Endothelial cell (in vitro differentiated cells): ENCODE results near the gene ZNF580. TPM values are rescaled to one million over a fixed set of nuclear protein-coding genes. Genes with fewer than 3 reads are reported as not detected.
A peak's percentile ranks its signal among the peaks of the same experiment; 100 is the strongest.

Source experiments
- DNase-seq: peaks from one replicate; pipeline ENCODE4 v3.0.0; 2021; ENCODE audit warnings: low spot score
- H3K27ac Mint-ChIP-seq: one replicate; pipeline ENCODE4 v1.8.0; 2021; ENCODE audit warnings: mixed read lengths, inconsistent platforms; ENCODE audit not compliant: unreplicated experiment
- H3K27me3 Mint-ChIP-seq: one replicate; pipeline ENCODE4 v1.8.0; 2021; ENCODE audit warnings: mild to moderate bottlenecking, moderate library complexity, mixed read lengths, inconsistent platforms; ENCODE audit not compliant: unreplicated experiment
- H3K36me3 Mint-ChIP-seq: one replicate; pipeline ENCODE4 v1.8.0; 2021; ENCODE audit warnings: mild to moderate bottlenecking, low read depth, mixed read lengths, inconsistent platforms; ENCODE audit not compliant: unreplicated experiment
- H3K4me1 Mint-ChIP-seq: one replicate; pipeline ENCODE4 v1.8.0; 2021; ENCODE audit warnings: mild to moderate bottlenecking, mixed read lengths, inconsistent platforms; ENCODE audit not compliant: unreplicated experiment
- H3K4me3 Mint-ChIP-seq: one replicate; pipeline ENCODE4 v1.8.0; 2021; ENCODE audit warnings: mild to moderate bottlenecking, mixed read lengths, inconsistent platforms; ENCODE audit not compliant: unreplicated experiment
- H3K9me3 Mint-ChIP-seq: one replicate; pipeline ENCODE4 v1.8.0; 2021; ENCODE audit warnings: mixed read lengths, inconsistent platforms; ENCODE audit not compliant: unreplicated experiment
- total RNA-seq: library from RNA; stranded (reverse); fragmentation: NEBNext Ultra II Directional; extraction: Animal tissue kit (Norgen Biotek cat#: 25700); gene quantifications from one replicate; pipeline ENCODE4 v1.2.1, GENCODE V29; 2021; ENCODE audit not compliant: unreplicated experiment
- TF ChIP-seq, protein P1 (sequence below): fragments of 200-600 bp; sonication (generic); IDR thresholded peaks from one replicate; pipeline ENCODE4 v1.5.0; 2021; ENCODE audit warnings: antibody characterized with exemption; ENCODE audit not compliant: unreplicated experiment

Gene ZNF580
- total RNA-seq, 1 donor from 2014 or later: 34.0 TPM

DNA sequence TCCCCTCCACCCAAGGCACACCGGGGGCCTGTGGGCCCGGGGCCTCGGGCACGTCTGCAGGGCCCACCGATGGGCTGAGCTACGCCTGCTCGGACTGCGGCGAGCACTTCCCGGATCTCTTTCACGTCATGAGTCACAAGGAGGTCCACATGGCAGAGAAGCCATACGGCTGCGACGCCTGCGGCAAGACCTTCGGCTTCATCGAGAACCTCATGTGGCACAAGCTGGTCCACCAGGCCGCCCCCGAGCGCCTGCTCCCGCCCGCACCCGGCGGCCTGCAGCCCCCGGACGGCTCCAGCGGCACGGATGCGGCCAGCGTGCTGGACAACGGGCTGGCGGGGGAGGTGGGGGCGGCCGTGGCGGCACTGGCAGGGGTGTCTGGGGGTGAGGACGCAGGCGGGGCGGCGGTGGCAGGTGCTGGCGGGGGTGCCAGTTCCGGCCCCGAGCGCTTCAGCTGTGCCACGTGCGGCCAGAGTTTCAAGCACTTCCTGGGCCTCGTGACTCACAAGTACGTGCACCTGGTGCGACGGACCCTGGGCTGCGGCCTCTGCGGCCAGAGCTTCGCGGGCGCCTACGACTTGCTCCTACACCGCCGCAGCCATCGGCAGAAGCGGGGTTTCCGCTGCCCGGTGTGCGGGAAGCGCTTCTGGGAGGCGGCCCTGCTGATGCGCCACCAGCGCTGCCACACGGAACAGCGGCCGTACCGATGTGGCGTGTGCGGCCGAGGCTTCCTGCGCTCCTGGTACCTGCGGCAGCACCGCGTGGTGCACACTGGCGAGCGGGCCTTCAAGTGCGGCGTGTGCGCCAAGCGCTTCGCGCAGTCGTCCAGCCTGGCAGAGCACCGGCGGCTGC is 25.0 kb upstream of the ZNF580 start:
- H3K9me3 Mint-ChIP-seq: no peaks in the 10 kb centered on the region
- H3K27ac Mint-ChIP-seq: no peak overlapping the region
- H3K36me3 Mint-ChIP-seq: peaks cover 18% of the 10 kb centered on the region
- no peak overlapping the region for H3K4me3 Mint-ChIP-seq
- H3K4me1 Mint-ChIP-seq: no peaks in the 10 kb centered on the region
- TF ChIP-seq, protein P1, sequence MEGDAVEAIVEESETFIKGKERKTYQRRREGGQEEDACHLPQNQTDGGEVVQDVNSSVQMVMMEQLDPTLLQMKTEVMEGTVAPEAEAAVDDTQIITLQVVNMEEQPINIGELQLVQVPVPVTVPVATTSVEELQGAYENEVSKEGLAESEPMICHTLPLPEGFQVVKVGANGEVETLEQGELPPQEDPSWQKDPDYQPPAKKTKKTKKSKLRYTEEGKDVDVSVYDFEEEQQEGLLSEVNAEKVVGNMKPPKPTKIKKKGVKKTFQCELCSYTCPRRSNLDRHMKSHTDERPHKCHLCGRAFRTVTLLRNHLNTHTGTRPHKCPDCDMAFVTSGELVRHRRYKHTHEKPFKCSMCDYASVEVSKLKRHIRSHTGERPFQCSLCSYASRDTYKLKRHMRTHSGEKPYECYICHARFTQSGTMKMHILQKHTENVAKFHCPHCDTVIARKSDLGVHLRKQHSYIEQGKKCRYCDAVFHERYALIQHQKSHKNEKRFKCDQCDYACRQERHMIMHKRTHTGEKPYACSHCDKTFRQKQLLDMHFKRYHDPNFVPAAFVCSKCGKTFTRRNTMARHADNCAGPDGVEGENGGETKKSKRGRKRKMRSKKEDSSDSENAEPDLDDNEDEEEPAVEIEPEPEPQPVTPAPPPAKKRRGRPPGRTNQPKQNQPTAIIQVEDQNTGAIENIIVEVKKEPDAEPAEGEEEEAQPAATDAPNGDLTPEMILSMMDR: no peak
- peaks cover 13% of the 10 kb centered on the region for H3K27me3 Mint-ChIP-seq
- DNase-seq: no peak

DNA sequence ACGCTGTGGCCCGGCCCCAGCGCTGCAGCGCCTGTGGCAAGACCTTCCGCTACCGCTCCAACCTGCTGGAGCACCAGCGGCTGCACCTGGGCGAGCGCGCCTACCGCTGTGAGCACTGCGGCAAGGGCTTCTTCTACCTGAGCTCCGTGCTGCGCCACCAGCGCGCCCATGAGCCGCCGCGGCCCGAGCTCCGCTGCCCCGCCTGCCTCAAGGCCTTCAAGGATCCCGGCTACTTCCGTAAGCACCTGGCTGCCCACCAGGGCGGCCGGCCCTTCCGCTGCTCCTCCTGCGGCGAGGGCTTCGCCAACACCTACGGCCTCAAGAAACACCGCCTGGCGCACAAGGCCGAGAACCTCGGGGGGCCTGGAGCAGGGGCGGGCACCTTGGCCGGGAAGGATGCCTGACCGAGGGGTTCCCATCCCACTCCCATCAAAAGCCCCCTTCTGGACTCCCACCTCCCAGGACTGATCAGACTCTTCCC is 24.4 kb upstream of the ZNF580 start:
- Mint-ChIP-seq H3K27ac (no peak overlapping the region), H3K9me3 (no peaks in the 10 kb centered on the region), H3K36me3 (peaks cover 15% of the 10 kb centered on the region)

DNA sequence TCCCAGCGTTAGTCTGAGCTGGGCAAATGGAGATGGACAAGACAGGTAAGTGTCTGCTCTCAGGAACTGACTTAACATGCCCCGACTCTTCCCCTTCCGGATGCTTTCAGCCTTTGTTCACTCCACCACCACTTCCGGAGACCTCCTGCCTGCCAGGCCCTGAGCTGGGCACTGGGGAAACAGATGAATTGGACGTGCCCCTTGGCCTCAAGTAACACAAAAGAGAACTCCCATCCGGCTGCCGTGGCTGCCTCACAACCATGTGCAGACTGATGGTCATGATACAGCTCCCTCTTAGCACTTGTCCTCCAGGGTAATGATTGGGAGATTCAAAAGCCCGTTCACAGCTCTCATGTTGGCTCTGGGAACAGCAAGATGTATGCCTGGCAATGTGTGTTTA is 23.4 kb upstream of the ZNF580 start:
- no peak for DNase-seq
- no peaks in the 10 kb centered on the region for H3K9me3 Mint-ChIP-seq
- peaks cover 13% of the 10 kb centered on the region for H3K27me3 Mint-ChIP-seq
- H3K27ac Mint-ChIP-seq: peak overlapping the region; percentile 64
- H3K36me3 Mint-ChIP-seq: peaks cover 10% of the 10 kb centered on the region
- TF ChIP-seq, protein P1: no peak
- H3K4me3 Mint-ChIP-seq: peak overlapping the region; percentile 71
- no peaks in the 10 kb centered on the region for H3K4me1 Mint-ChIP-seq

More for the DNA sequence above, 24.4 kb upstream of the ZNF580 start:
- H3K4me3 Mint-ChIP-seq: no peak overlapping the region
- H3K27me3 Mint-ChIP-seq: peaks cover 13% of the 10 kb centered on the region
- H3K4me1 Mint-ChIP-seq: no peaks in the 10 kb centered on the region
- TF ChIP-seq, protein P1: no peak
- DNase-seq: no peak

DNA sequence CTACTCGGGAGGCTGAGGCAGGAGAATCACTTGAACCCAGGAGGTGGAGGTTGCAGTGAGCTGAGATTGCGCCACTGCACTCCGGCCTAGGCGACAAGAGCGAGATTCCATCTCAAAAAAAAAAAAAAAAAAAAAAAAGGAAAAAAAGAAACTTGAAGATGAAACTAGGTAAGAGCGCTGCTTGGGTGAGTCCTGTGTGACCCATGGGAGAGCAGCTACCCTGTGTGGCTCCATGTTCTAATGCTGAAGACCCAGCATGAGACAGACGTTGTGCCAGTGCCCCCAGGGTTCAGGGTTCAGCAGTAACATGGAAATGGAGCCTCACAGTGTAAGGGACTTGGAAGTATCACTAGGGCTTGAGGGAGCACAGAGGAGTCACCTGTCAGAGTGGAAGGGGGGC is 22.4 kb upstream of the ZNF580 start:
- Mint-ChIP-seq H3K27ac (no peak overlapping the region), H3K27me3 (peaks cover 12% of the 10 kb centered on the region), H3K4me3 (no peak overlapping the region), H3K36me3 (peaks cover 13% of the 10 kb centered on the region), H3K9me3 (no peaks in the 10 kb centered on the region), H3K4me1 (peaks cover 3% of the 10 kb centered on the region)
- TF ChIP-seq, protein P1: no peak
- DNase-seq: no peak

DNA sequence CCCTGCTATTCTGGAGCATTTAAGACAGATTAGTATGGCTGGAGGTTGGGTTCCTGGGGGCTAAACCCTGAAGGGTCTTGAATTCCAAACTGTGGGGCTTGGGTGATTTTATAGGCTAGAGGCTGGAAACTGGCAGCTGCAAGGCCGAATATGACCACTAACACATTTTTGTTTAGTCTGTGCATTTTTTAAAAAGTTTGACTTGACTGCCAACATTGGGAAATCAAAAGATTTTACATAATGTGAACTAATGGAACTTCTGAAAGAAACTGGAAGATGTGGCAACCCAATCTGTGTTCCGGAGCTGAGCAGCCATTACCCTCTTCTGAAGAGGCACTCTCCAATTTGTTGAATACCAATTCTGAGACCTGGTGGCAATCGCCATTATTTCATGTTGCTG is 21.5 kb upstream of the ZNF580 start:
- H3K4me3 Mint-ChIP-seq: no peak overlapping the region
- TF ChIP-seq, protein P1: no peak
- H3K27ac Mint-ChIP-seq: no peak overlapping the region

More for the DNA sequence above, 21.5 kb upstream of the ZNF580 start:
- Mint-ChIP-seq H3K9me3 (no peaks in the 10 kb centered on the region), H3K4me1 (peaks cover 9% of the 10 kb centered on the region), H3K36me3 (peaks cover 17% of the 10 kb centered on the region), H3K27me3 (peaks cover 17% of the 10 kb centered on the region)
- DNase-seq: no peak
